Esophagus muscularis mucosa (tissue), 3 donors: ENCODE measurements around the gene GCSAM.

ENCODE experiments used
- POLR2A ChIP-seq: fragments of 450-650 bp; IDR thresholded peaks from one replicate; pipeline ENCODE4 v1.6.1; 2017; ENCODE audit warnings: antibody characterized with exemption, moderate library complexity, mild to moderate bottlenecking, low read depth
- TF ChIP-seq, protein P1 (sequence below), 3 experiments: fragments of 200-600 bp in 2 of 3; fragments of 450-650 bp in 1 of 3; sonication (generic) in 2 of 3; IDR thresholded peaks; one replicate each; pipeline ENCODE4 v1.5.1; 2017 to 2019; ENCODE audit warnings: antibody characterized with exemption in 3 of 3, mild to moderate bottlenecking in 2 of 3, moderate library complexity in 1 of 3

DNA sequence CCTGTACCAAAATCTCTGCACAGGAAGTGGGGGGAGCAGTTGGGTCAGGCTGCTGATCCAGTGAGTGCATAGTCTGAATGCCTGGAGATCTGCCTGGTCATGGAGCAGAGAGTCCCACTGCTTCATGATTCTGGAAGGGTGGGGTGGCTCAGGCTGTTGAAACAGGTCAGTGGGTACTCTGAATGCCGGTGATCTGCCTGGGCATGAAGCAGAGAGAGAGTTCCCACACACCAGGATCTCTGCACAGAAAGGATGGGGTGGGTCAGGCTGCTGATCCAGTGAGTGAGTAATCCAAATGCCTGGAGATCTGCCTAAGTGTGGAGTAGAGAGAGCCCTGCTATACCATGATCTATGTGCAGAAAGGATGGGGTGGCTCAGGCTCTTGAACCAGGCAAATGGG, 16.1 kb upstream of the GCSAM start:
- TF ChIP-seq, protein P1, sequence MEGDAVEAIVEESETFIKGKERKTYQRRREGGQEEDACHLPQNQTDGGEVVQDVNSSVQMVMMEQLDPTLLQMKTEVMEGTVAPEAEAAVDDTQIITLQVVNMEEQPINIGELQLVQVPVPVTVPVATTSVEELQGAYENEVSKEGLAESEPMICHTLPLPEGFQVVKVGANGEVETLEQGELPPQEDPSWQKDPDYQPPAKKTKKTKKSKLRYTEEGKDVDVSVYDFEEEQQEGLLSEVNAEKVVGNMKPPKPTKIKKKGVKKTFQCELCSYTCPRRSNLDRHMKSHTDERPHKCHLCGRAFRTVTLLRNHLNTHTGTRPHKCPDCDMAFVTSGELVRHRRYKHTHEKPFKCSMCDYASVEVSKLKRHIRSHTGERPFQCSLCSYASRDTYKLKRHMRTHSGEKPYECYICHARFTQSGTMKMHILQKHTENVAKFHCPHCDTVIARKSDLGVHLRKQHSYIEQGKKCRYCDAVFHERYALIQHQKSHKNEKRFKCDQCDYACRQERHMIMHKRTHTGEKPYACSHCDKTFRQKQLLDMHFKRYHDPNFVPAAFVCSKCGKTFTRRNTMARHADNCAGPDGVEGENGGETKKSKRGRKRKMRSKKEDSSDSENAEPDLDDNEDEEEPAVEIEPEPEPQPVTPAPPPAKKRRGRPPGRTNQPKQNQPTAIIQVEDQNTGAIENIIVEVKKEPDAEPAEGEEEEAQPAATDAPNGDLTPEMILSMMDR (IDR thresholded peaks at IDR 0.05) = no peak
- no peak for TF ChIP-seq POLR2A
